Measurements from ENCODE around the gene TBC1D4. TPM values are rescaled to one million over a fixed set of nuclear protein-coding genes. Genes with fewer than 3 reads are reported as not detected.

Gene TBC1D4
- total and polyA plus RNA-seq, 9 of the 15 experiments (the other 6 are each of a cell fraction or from before 2014, with no cell fraction given) = 2.8 to 12.3 (median 7.0) TPM

- TF ChIP-seq FUS (optimal IDR thresholded peaks at IDR 0.05; ENCODE audit: low read depth, low read length) (no peak), TEAD4 (IDR thresholded peaks at IDR 0.05; ENCODE audit: low read length) (peak; percentile 45; the same call in 1 of the 2 replicates), TEAD4 (CRISPR knock-in tag; IDR thresholded peaks at IDR 0.05; ENCODE audit: borderline replicate concordance) (no peak), THRAP3 (IDR thresholded peaks at IDR 0.05; ENCODE audit: borderline replicate concordance) (no peak), RREB1 (CRISPR knock-in tag; IDR thresholded peaks at IDR 0.05) (no peak), SRSF7 (optimal IDR thresholded peaks at IDR 0.05; ENCODE audit: low read depth, low read length) (no peak), CCAR2 (IDR thresholded peaks at IDR 0.05; ENCODE audit: low read depth, low read length) (no peak), ETV5 (CRISPR knock-in tag; IDR thresholded peaks at IDR 0.05; ENCODE audit: low read depth) (no peak), GMEB1 (CRISPR knock-in tag; IDR thresholded peaks at IDR 0.05) (no peak), ZNF197 (CRISPR knock-in tag; IDR thresholded peaks at IDR 0.05; ENCODE audit: low read depth) (no peak), PTTG1 (tag; IDR thresholded peaks at IDR 0.05; ENCODE audit: low read depth) (no peak), ZNF239 (CRISPR knock-in tag; IDR thresholded peaks at IDR 0.05) (peak; percentile 86), ZNF696 (CRISPR knock-in tag; conservative IDR thresholded peaks at IDR 0.05) (no peak), E2F6 (IDR thresholded peaks at IDR 0.05; ENCODE audit: borderline replicate concordance in 1 of 2, extremely low read depth in 1 of 2, insufficient read depth in 1 of 2, insufficient read length in 1 of 2, low read depth in 1 of 2, low read length in 1 of 2, poor library complexity in 1 of 2, severe bottlenecking in 1 of 2) (no peak), ZBED1 (IDR thresholded peaks at IDR 0.05) (no peak), HMBOX1 (IDR thresholded peaks at IDR 0.05) (no peak), ZEB2 (IDR thresholded peaks at IDR 0.05) (no peak), NFXL1 (CRISPR knock-in tag; IDR thresholded peaks at IDR 0.05) (no peak), STAT5B (CRISPR knock-in tag; IDR thresholded peaks at IDR 0.05) (no peak), MCM7 (IDR thresholded peaks at IDR 0.05) (no peak)
These were observed 56.6 kb downstream of the TBC1D4 start (continued) for GRCh38 chr13:75425216-75426009.

Measured in K562 (cell line).